Mesothelial cell of epicardium (in vitro differentiated cells): Measurements from ENCODE around the gene CDH12. TPM values are rescaled to one million over a fixed set of nuclear protein-coding genes. Genes with fewer than 3 reads are reported as not detected.

Source experiments
- DNase-seq, 2 experiments: peaks; one replicate each; pipeline ENCODE4 v3.0.0; 2021; ENCODE audit warnings: low spot score in 2 of 2; ENCODE audit not compliant: unreplicated experiment in 2 of 2
- H3K27ac Mint-ChIP-seq: 2 replicates; pipeline ENCODE4 v1.8.0; 2021; ENCODE audit warnings: mixed read lengths
- H3K27me3 Mint-ChIP-seq: 2 replicates; pipeline ENCODE4 v1.8.0; 2021; ENCODE audit warnings: low read depth, mixed read lengths
- H3K36me3 Mint-ChIP-seq: 2 replicates; pipeline ENCODE4 v1.8.0; 2021; ENCODE audit warnings: mixed read lengths
- H3K4me1 Mint-ChIP-seq: 2 replicates; pipeline ENCODE4 v1.8.0; 2021; ENCODE audit warnings: mixed read lengths
- H3K4me3 Mint-ChIP-seq: 2 replicates; pipeline ENCODE4 v1.8.0; 2021; ENCODE audit warnings: mild to moderate bottlenecking, moderate library complexity, mixed read lengths
- H3K9me3 Mint-ChIP-seq: 2 replicates; pipeline ENCODE4 v1.8.0; 2021; ENCODE audit warnings: mixed read lengths
- CTCF ChIP-seq: fragments of 200-600 bp; sonication (generic); IDR thresholded peaks from one replicate; pipeline ENCODE4 v1.5.0; 2021; ENCODE audit warnings: antibody characterized with exemption; ENCODE audit not compliant: unreplicated experiment
- total RNA-seq: library from RNA; stranded (reverse); gene quantifications from 3 replicates; pipeline ENCODE4 v1.2.1, GENCODE V29; 2021

Gene CDH12
- total RNA-seq, 1 donor from 2014 or later: 1.6 TPM

DNA sequence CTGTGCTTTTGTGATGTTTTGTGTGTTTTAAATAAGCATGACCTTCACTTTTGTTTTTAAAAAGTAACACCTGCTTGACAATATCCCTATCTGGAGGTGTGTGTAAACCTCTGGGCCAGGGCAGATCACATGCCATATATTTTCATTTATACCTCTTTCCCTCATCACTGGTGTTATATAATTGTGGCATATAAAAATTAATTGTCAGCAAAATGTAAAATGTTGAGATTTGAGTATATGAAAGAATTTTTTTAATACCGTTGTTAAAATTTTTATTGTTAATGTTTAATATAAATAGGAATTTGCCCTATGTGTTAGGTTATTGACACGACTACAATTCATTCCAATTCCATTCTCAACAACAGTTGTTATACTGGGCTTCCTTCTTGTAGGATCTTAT lies 6.5 kb downstream of the CDH12 start:
- no peaks in the 10 kb centered on the region for H3K36me3 Mint-ChIP-seq
- no peak overlapping the region for H3K27ac Mint-ChIP-seq
- peaks cover 50% of the 10 kb centered on the region for H3K27me3 Mint-ChIP-seq

GRCh38 chr5:22844636-22845035 lies 8.5 kb downstream of the CDH12 start:
- no peaks in the 10 kb centered on the region for H3K9me3 Mint-ChIP-seq
- H3K36me3 Mint-ChIP-seq: no peaks in the 10 kb centered on the region
- H3K27ac Mint-ChIP-seq: no peak overlapping the region
- TF ChIP-seq CTCF: no peak
- DNase-seq: no peak
- H3K4me1 Mint-ChIP-seq: no peaks in the 10 kb centered on the region
- peaks cover 45% of the 10 kb centered on the region for H3K27me3 Mint-ChIP-seq
- H3K4me3 Mint-ChIP-seq: no peak overlapping the region

More for the DNA sequence above, 6.5 kb downstream of the CDH12 start:
- Mint-ChIP-seq H3K4me1 (peaks cover 2% of the 10 kb centered on the region), H3K9me3 (no peaks in the 10 kb centered on the region), H3K4me3 (no peak overlapping the region)
- DNase-seq: no peak
- no peak for TF ChIP-seq CTCF

GRCh38 chr5:22844155-22844554 lies 9.0 kb downstream of the CDH12 start:
- no peaks in the 10 kb centered on the region for H3K36me3 Mint-ChIP-seq
- H3K4me3 Mint-ChIP-seq: no peak overlapping the region
- H3K27me3 Mint-ChIP-seq: peaks cover 42% of the 10 kb centered on the region
- no peak for TF ChIP-seq CTCF
- no peaks in the 10 kb centered on the region for H3K4me1 Mint-ChIP-seq
- DNase-seq: no peak
- no peaks in the 10 kb centered on the region for H3K9me3 Mint-ChIP-seq
- no peak overlapping the region for H3K27ac Mint-ChIP-seq

DNA sequence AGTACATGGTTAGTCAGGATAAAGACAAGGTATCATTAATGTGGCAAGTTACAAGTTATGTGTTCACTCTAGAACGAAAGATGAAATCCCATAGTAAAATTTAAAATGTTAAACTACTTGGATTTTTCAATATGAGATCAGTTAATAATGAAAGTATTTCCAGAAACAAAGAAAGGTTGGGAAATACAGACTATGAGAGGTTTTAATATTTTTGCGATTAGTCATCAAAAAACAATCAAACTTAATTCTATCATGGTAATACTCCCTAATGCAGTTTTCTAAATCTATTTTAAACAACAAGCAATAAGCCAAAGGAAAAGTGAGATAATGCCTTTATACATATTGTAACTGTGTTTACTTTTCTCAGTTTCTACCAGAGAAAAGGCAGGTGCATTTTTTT lies 10.6 kb downstream of the CDH12 start:
- Mint-ChIP-seq H3K9me3 (no peaks in the 10 kb centered on the region), H3K4me1 (no peaks in the 10 kb centered on the region), H3K27me3 (peaks cover 26% of the 10 kb centered on the region), H3K27ac (no peak overlapping the region), H3K4me3 (no peak overlapping the region), H3K36me3 (no peaks in the 10 kb centered on the region)
- DNase-seq: no peak
- no peak for TF ChIP-seq CTCF

DNA sequence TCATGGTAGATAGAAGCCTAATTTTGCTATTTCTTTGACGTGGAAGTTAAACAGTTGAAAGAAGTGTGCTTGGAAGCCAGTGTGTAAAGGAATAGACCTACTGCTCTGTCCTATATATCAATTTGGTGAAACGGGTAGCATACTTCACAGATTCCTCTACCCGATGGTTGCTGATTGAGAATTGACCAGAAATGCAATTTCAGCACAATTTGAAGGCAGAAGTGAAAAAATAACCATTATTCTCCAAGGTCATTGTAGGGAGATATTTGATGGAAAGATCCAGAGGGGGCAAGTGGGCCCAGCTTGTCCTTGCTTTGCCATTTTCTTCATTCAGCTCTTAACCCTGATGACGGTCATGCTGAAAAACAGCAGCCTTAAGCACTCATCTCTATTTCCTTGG lies 15.3 kb downstream of the CDH12 start:
- no peak overlapping the region for H3K4me3 Mint-ChIP-seq
- no peak overlapping the region for H3K27ac Mint-ChIP-seq
- H3K4me1 Mint-ChIP-seq: no peaks in the 10 kb centered on the region
- TF ChIP-seq CTCF: no peak
- H3K27me3 Mint-ChIP-seq: peaks cover 14% of the 10 kb centered on the region
- no peak for DNase-seq
- no peaks in the 10 kb centered on the region for H3K9me3 Mint-ChIP-seq
- no peaks in the 10 kb centered on the region for H3K36me3 Mint-ChIP-seq

DNA sequence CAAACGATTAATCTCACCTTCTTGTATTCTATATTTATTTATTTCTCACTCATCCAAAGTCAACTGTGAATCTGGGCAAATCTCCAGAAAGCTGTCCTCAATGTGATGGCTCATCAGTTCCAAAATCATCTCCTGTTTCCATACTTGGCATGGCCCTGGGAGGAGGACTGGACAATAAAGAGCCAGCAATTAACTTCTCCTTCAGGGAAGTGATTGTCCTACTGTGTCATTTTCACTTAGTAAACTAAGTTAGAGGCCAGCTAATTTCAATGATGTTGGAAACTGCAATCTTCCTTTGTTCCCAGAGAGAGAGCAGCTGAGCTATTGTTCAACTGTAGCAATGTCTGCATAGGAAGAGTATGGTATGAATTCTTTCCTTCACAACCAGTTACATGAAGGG lies 17.5 kb downstream of the CDH12 start:
- Mint-ChIP-seq H3K27me3 (peaks cover 4% of the 10 kb centered on the region), H3K4me3 (no peak overlapping the region), H3K27ac (no peak overlapping the region), H3K36me3 (no peaks in the 10 kb centered on the region), H3K4me1 (no peaks in the 10 kb centered on the region), H3K9me3 (no peaks in the 10 kb centered on the region)
- no peak for DNase-seq
- TF ChIP-seq CTCF: no peak
